HEK293 (cell line): Measurements from ENCODE around the gene TNFRSF18.
A peak's percentile ranks its signal among the peaks of the same experiment; 100 is the strongest.

Experiments
- CTCF ChIA-PET: fragments of 350-600 bp; formaldehyde crosslinking; extraction: SDS; loops from one replicate; lab custom pipeline; 2021; ENCODE audit warnings: antibody characterized with exemption; lab: Yijun Ruan, JAX
- POLR2A ChIA-PET: fragments of 300-600 bp; formaldehyde crosslinking; extraction: SDS; loops from one replicate; lab custom pipeline; 2020; ENCODE audit warnings: antibody characterized with exemption, inconsistent platforms; lab: Yijun Ruan, JAX
- H3K27ac ChIP-seq: fragments of 200-500 bp; sonication (Bioruptor generic); 2 replicates; pipeline ENCODE4 v1.5.1; 2014; ENCODE audit warnings: low read depth, low read length, control low read depth, inconsistent platforms; ENCODE audit errors: extremely low read depth
- H3K36me3 ChIP-seq, 2 experiments: fragments of 200-500 bp in 1 of 2; sonication (Bioruptor generic) in 1 of 2; 1 replicate in 1 of 2; 2 replicates in 1 of 2; pipeline ENCODE4 v1.5.1; 2014 to 2017; ENCODE audit warnings: inconsistent platforms in 2 of 2, low read length in 2 of 2; ENCODE audit not compliant: control insufficient read depth in 2 of 2, insufficient read depth in 1 of 2
- H3K4me1 ChIP-seq: fragments of 200-500 bp; sonication (Bioruptor generic); 2 replicates; pipeline ENCODE4 v1.5.1; 2014; ENCODE audit warnings: mild to moderate bottlenecking, low read length, inconsistent platforms; ENCODE audit not compliant: control insufficient read depth, insufficient read depth
- H3K4me3 ChIP-seq: 2 replicates; pipeline ENCODE4 v1.5.1; 2011; ENCODE audit warnings: low read depth, mild to moderate bottlenecking, control low read depth, low read length, moderate library complexity
- H3K9me3 ChIP-seq: fragments of 200-500 bp; sonication (Bioruptor generic); 2 replicates; pipeline ENCODE4 v1.5.1; 2014; ENCODE audit warnings: low read depth, low read length, inconsistent platforms; ENCODE audit not compliant: control insufficient read depth, insufficient read depth
- BCL11A ChIP-seq: fragments of 450-650 bp; formaldehyde crosslinking; IDR thresholded peaks from 2 replicates; pipeline ENCODE4 v1.5.1; 2016; ENCODE audit warnings: low read depth, missing biosample characterization, missing genetic modification characterization
- BCL11B ChIP-seq: fragments of 450-650 bp; formaldehyde crosslinking; IDR thresholded peaks from 2 replicates; pipeline ENCODE4 v1.5.1; 2016; ENCODE audit warnings: low read depth, missing biosample characterization, missing genetic modification characterization
- EGR2 ChIP-seq: fragments of 450-650 bp; formaldehyde crosslinking; IDR thresholded peaks from 2 replicates; pipeline ENCODE4 v1.5.1; 2016; ENCODE audit warnings: low read depth, missing biosample characterization, missing genetic modification characterization
- GLIS1 ChIP-seq: fragments of 450-650 bp; formaldehyde crosslinking; IDR thresholded peaks from 2 replicates; pipeline ENCODE4 v1.5.1; 2016; ENCODE audit warnings: missing biosample characterization, missing genetic modification characterization
- GLIS2 ChIP-seq: fragments of 450-650 bp; formaldehyde crosslinking; IDR thresholded peaks from 2 replicates; pipeline ENCODE4 v1.5.1; 2016; ENCODE audit warnings: missing biosample characterization, missing genetic modification characterization
- KLF17 ChIP-seq: fragments of 450-650 bp; formaldehyde crosslinking; IDR thresholded peaks from 2 replicates; pipeline ENCODE4 v1.5.1; 2016; ENCODE audit warnings: missing biosample characterization, missing genetic modification characterization
- KLF8 ChIP-seq: fragments of 450-650 bp; formaldehyde crosslinking; IDR thresholded peaks from 2 replicates; pipeline ENCODE4 v1.5.1; 2016; ENCODE audit warnings: missing biosample characterization, missing genetic modification characterization
- PATZ1 ChIP-seq: fragments of 450-650 bp; formaldehyde crosslinking; IDR thresholded peaks from 2 replicates; pipeline ENCODE4 v1.5.1; 2016; ENCODE audit warnings: missing biosample characterization, missing genetic modification characterization
- WT1 ChIP-seq: fragments of 450-650 bp; formaldehyde crosslinking; IDR thresholded peaks from 2 replicates; pipeline ENCODE4 v1.5.1; 2016; ENCODE audit warnings: missing biosample characterization, missing genetic modification characterization
- ZFP41 ChIP-seq: fragments of 450-650 bp; formaldehyde crosslinking; IDR thresholded peaks from 2 replicates; pipeline ENCODE4 v1.5.1; 2016; ENCODE audit warnings: missing biosample characterization, missing genetic modification characterization, borderline replicate concordance
- ZFP69B ChIP-seq: fragments of 450-650 bp; formaldehyde crosslinking; IDR thresholded peaks from 2 replicates; pipeline ENCODE4 v1.5.1; 2016; ENCODE audit warnings: missing biosample characterization, missing genetic modification characterization
- ZNF423 ChIP-seq: fragments of 450-650 bp; formaldehyde crosslinking; IDR thresholded peaks from 2 replicates; pipeline ENCODE4 v1.5.1; 2016; ENCODE audit warnings: missing biosample characterization, missing genetic modification characterization
- ZNF518A ChIP-seq: fragments of 450-650 bp; formaldehyde crosslinking; conservative IDR thresholded peaks from 2 replicates; pipeline ENCODE4 v1.5.1; 2016; ENCODE audit warnings: low read depth, missing biosample characterization, missing genetic modification characterization
- ZNF580 ChIP-seq: fragments of 450-650 bp; formaldehyde crosslinking; IDR thresholded peaks from 2 replicates; pipeline ENCODE4 v1.5.1; 2016; ENCODE audit warnings: missing biosample characterization, missing genetic modification characterization
- ZNF621 ChIP-seq: fragments of 450-650 bp; formaldehyde crosslinking; IDR thresholded peaks from 2 replicates; pipeline ENCODE4 v1.5.1; 2017; ENCODE audit warnings: missing biosample characterization, missing genetic modification characterization
- ZNF792 ChIP-seq: fragments of 450-650 bp; formaldehyde crosslinking; IDR thresholded peaks from 2 replicates; pipeline ENCODE4 v1.5.1; 2016; ENCODE audit warnings: missing biosample characterization, missing genetic modification characterization
- ZSCAN16 ChIP-seq: fragments of 450-650 bp; formaldehyde crosslinking; IDR thresholded peaks from 2 replicates; pipeline ENCODE4 v1.5.1; 2016; ENCODE audit warnings: missing biosample characterization, missing genetic modification characterization
- ZSCAN5A ChIP-seq: fragments of 450-650 bp; formaldehyde crosslinking; IDR thresholded peaks from 2 replicates; pipeline ENCODE4 v1.5.1; 2016; ENCODE audit warnings: missing biosample characterization, missing genetic modification characterization
- ZXDB ChIP-seq: fragments of 450-650 bp; formaldehyde crosslinking; IDR thresholded peaks from 2 replicates; pipeline ENCODE4 v1.5.1; 2016; ENCODE audit warnings: missing biosample characterization, missing genetic modification characterization

The TNFRSF18 gene

GRCh38 chr1:1237874-1238701 is 31.7 kb upstream of the TNFRSF18 start (continued):
- no peak for TF ChIP-seq ZNF518A
- TF ChIP-seq ZNF621 (tag by site-specific recombination), result no peak
- TF ChIP-seq ZXDB (tag by site-specific recombination), result no peak
- TF ChIP-seq ZNF792 (tag by site-specific recombination), result no peak
- TF ChIP-seq ZFP41, result no peak
- no peak for TF ChIP-seq ZNF580 (tag by site-specific recombination)
- no peak for TF ChIP-seq BCL11B (tag by site-specific recombination)
- no peak for TF ChIP-seq ZSCAN5A (tag by site-specific recombination)

GRCh38 chr1:1236945-1237873 is 30.8 kb upstream of the TNFRSF18 start:
- POLR2A ChIA-PET, result interaction anchor here (0.6 to 1.0 kb wide), 2 partner anchors 115 to 162 kb away, joined by 3 to 4 read pairs; partner anchors contain the start of gene CCNL2
- H3K36me3 ChIP-seq, result peaks cover 0 to 10% of the 10 kb centered on the region in 2 experiments; a peak in 1 of 3 replicates
- CTCF ChIA-PET, result interaction anchor here (3.2 kb wide), 1 partner anchor 115 kb away, joined by 13 read pairs; no protein-coding TSS in a partner anchor
- no peaks in the 10 kb centered on the region; the same call in 1 of the 2 replicates for H3K4me1 ChIP-seq
- H3K9me3 ChIP-seq, result no peaks in the 10 kb centered on the region
- H3K27ac ChIP-seq, result peak overlapping the region; percentile 37; the same call in 1 of the 2 replicates
- H3K4me3 ChIP-seq, result no peak overlapping the region
- TF ChIP-seq ZNF423 (tag by site-specific recombination), result no peak
- TF ChIP-seq GLIS2, result peak; percentile 72
- TF ChIP-seq KLF8 (tag by site-specific recombination), result peak; percentile 40; the same call in 1 of the 2 replicates
- TF ChIP-seq PATZ1 (tag by site-specific recombination), result peak; percentile 26; the same call in 1 of the 2 replicates
- peak; percentile 76 for TF ChIP-seq GLIS1
- TF ChIP-seq ZFP69B (tag by site-specific recombination), result peak; percentile 96
- peak; percentile 69 for TF ChIP-seq WT1
- TF ChIP-seq BCL11A (tag by site-specific recombination), result 0 out of 2 replicates have a peak, but pooled peaks have one; percentile 9
- peak; percentile 93 for TF ChIP-seq KLF17 (tag by site-specific recombination)
- TF ChIP-seq ZSCAN16 (tag by site-specific recombination), result no peak
- TF ChIP-seq EGR2, result 0 out of 2 replicates have a peak, but pooled peaks have one; percentile 38
